Stimulated activated CD4-positive, alpha-beta T cell treated with anti-CD3 and anti-CD28 coated beads, TNF-alpha, amount 100 ng/mL, for 1 hour (primary cell): Measurements from ENCODE around the gene FLNA.
A peak's percentile ranks its signal among the peaks of the same experiment; 100 is the strongest.
"Not testable (repeated sequence)": the region's sequence is repeated elsewhere in the genome, so short reads cannot be mapped to it uniquely, and the experiment has no call there.

ENCODE experiments used
- DNase-seq, 3 donors: peaks; one replicate each; pipeline ENCODE4 v3.0.0-alpha.2; 2020; ENCODE audit warnings: low read depth in 3 of 3, low spot score in 1 of 3

The FLNA gene

GRCh38 chrX:154399527-154400368, 25.3 kb upstream of the FLNA start:
- DNase-seq: no peak

- DNase-seq: peak; percentile 61 to 70 (median 67)
Measured at GRCh38 chrX:154398668-154399526, 24.5 kb upstream of the FLNA start.

- DNase-seq: peak; percentile 72 to 76 (median 74)
Measured at GRCh38 chrX:154397888-154398667, 23.6 kb upstream of the FLNA start, which contains the start of gene RPL10. RPL10 (plus strand) TSS chrX:154398377; CDS start chrX:154398520, 143 bp downstream.

- DNase-seq: peak in 1 of 3 donors; percentile 54
Measured at GRCh38 chrX:154396973-154397887, 22.8 kb upstream of the FLNA start.

GRCh38 chrX:154396363-154396762, 21.9 kb upstream of the FLNA start:
- not testable (repeated sequence) for DNase-seq

GRCh38 chrX:154389812-154390747, 15.6 kb upstream of the FLNA start:
- not testable (repeated sequence) for DNase-seq

GRCh38 chrX:154388649-154389048, 14.2 kb upstream of the FLNA start:
- DNase-seq: not testable (repeated sequence)

- not testable (repeated sequence) for DNase-seq
Measured at GRCh38 chrX:154388094-154388493, 13.7 kb upstream of the FLNA start.

GRCh38 chrX:154384284-154384892, 10.0 kb upstream of the FLNA start:
- DNase-seq: no peak

- DNase-seq: no peak
Measured at GRCh38 chrX:154383359-154384283, 9.2 kb upstream of the FLNA start.

- DNase-seq: no peak
Measured at GRCh38 chrX:154382483-154383069, 8.1 kb upstream of the FLNA start.

GRCh38 chrX:154381271-154381670, 6.8 kb upstream of the FLNA start:
- no peak for DNase-seq

GRCh38 chrX:154380787-154381186, 6.4 kb upstream of the FLNA start:
- no peak for DNase-seq

- no peak for DNase-seq
Measured at GRCh38 chrX:154380153-154380552, 5.7 kb upstream of the FLNA start.

GRCh38 chrX:154379569-154379951, 5.1 kb upstream of the FLNA start:
- no peak for DNase-seq

GRCh38 chrX:154378799-154379568, 4.5 kb upstream of the FLNA start, which contains the start of gene EMD:
EMD (plus strand) TSS chrX:154379295; CDS start chrX:154379485, 190 bp downstream.
- peak; percentile 87 to 94 (median 93) for DNase-seq
